K562 (cell line): ENCODE results near the gene RRAS. TPM values are rescaled to one million over a fixed set of nuclear protein-coding genes. Genes with fewer than 3 reads are reported as not detected.

ENCODE experiments used
- CBX5 ChIP-seq: IDR thresholded peaks from 2 replicates; pipeline ENCODE4 v1.6.1; 2014; ENCODE audit warnings: low read depth, borderline replicate concordance
- GABPA ChIP-seq: fragments of 200-800 bp; sonication (Bioruptor generic); conservative IDR thresholded peaks from 2 replicates; pipeline ENCODE4 v1.6.1; 2016; ENCODE audit warnings: low read depth, missing genetic modification characterization, missing compliant biosample characterization
- GTF2E2 ChIP-seq: fragments of 200-800 bp; sonication (Bioruptor generic); IDR thresholded peaks from 2 replicates; pipeline ENCODE4 v1.6.1; 2016; ENCODE audit warnings: missing genetic modification characterization, missing compliant biosample characterization
- HDAC1 ChIP-seq, 2 experiments: fragments of 450-650 bp; IDR thresholded peaks; 2 replicates each; pipeline ENCODE4 v1.6.1; 2016 to 2017; ENCODE audit warnings: inconsistent platforms in 1 of 2, mild to moderate bottlenecking in 1 of 2, moderate library complexity in 1 of 2
- KDM4B ChIP-seq, 2 experiments: fragments of 450-650 bp in 1 of 2; sonication (generic) in 1 of 2; IDR thresholded peaks; 2 replicates each; pipeline ENCODE4 v1.6.1; 2016 to 2017; ENCODE audit warnings: borderline replicate concordance in 2 of 2, antibody characterized with exemption in 1 of 2, low read depth in 1 of 2, mild to moderate bottlenecking in 1 of 2
- PHF8 ChIP-seq: fragments of 200-600 bp; sonication (generic); IDR thresholded peaks from 2 replicates; pipeline ENCODE4 v1.6.1; 2012; ENCODE audit warnings: mixed run types, mild to moderate bottlenecking, inconsistent platforms, low read length, moderate library complexity, borderline replicate concordance
- POLR2AphosphoS5 ChIP-seq: IDR thresholded peaks from 2 replicates; pipeline ENCODE4 v1.6.1; 2011; ENCODE audit warnings: mild to moderate bottlenecking, low read depth, low read length, moderate library complexity; ENCODE audit not compliant: control insufficient read depth, insufficient read depth
- POLR2G ChIP-seq: fragments of 200-400 bp; formaldehyde crosslinking; IDR thresholded peaks from 2 replicates; pipeline ENCODE4 v1.6.1; 2017; ENCODE audit warnings: low read depth, mild to moderate bottlenecking, antibody characterized with exemption, low read length, moderate library complexity
- SIN3A ChIP-seq, 2 experiments: fragments of 150-350 bp in 1 of 2; IDR thresholded peaks; 2 replicates each; pipeline ENCODE4 v1.6.1; 2011 to 2016; ENCODE audit warnings: borderline replicate concordance in 2 of 2, low read depth in 2 of 2, low read length in 2 of 2, mild to moderate bottlenecking in 2 of 2, moderate library complexity in 2 of 2; ENCODE audit not compliant: control insufficient read depth in 1 of 2
- STAT5B ChIP-seq: fragments of 250-450 bp; sonication (Bioruptor Pico); IDR thresholded peaks from 2 replicates; pipeline ENCODE4 v1.8.0; 2021; ENCODE audit warnings: mild to moderate bottlenecking, inconsistent platforms
- TAF7 ChIP-seq: fragments of 450-650 bp; IDR thresholded peaks from 2 replicates; pipeline ENCODE4 v1.6.1; 2016; ENCODE audit warnings: missing genetic modification characterization, missing compliant biosample characterization
- ZBTB7A ChIP-seq: IDR thresholded peaks from 2 replicates; pipeline ENCODE4 v1.6.1; 2011; ENCODE audit warnings: low read depth, mild to moderate bottlenecking, low read length, moderate library complexity, borderline replicate concordance; ENCODE audit not compliant: control insufficient read depth
- ZNF589 ChIP-seq: fragments of 200-800 bp; sonication (Bioruptor generic); IDR thresholded peaks from 2 replicates; pipeline ENCODE4 v1.6.1; 2016; ENCODE audit warnings: low read depth, missing genetic modification characterization, missing compliant biosample characterization
- polyA plus RNA-seq, 8 experiments: library from polyadenylated mRNA; depleted of rRNA in 4 of 8; stranded (reverse) in 5 of 8; unstranded in 3 of 8; fragments of >200 nt; fragmentation: Nextera tagmentation in 2 of 8; fragmentation: Illumina TruSeq in 1 of 8; extraction: Ambion mirVana in 2 of 8; extraction: Trizol in 1 of 8; gene quantifications; 2 replicates each; pipeline versions ENCODE4 v1.2.1 to v1.2.3, GENCODE V29; 2011 to 2014; ENCODE audit warnings: inconsistent platforms in 1 of 8, missing spikeins in 1 of 8
- total RNA-seq, 7 experiments: library from RNA; depleted of rRNA in 6 of 7; stranded (reverse); fragments of >200 nt in 6 of 7; fragmentation: Illumina TruSeq in 2 of 7; extraction: Trizol in 2 of 7; gene quantifications; 2 replicates each; pipeline versions ENCODE4 v1.2.1 to v1.2.3, GENCODE V29; 2011 to 2021; ENCODE audit warnings: low replicate concordance in 1 of 7
- TF ChIP-seq, protein P1 (sequence below): fragments of 450-650 bp; formaldehyde crosslinking; IDR thresholded peaks from 2 replicates; pipeline ENCODE4 v1.4.0; 2020; ENCODE audit warnings: mild to moderate bottlenecking, mixed read lengths
- TF ChIP-seq, protein P2 (sequence below): fragments of 450-650 bp; IDR thresholded peaks from 2 replicates; pipeline ENCODE4 v1.6.1; 2018; ENCODE audit not compliant: partially characterized antibody

Gene RRAS
- total and polyA plus RNA-seq, 9 of the 15 experiments (the other 6 are each of a cell fraction or from before 2014, with no cell fraction given) = 0.70 to 17.3 (median 8.2) TPM

DNA sequence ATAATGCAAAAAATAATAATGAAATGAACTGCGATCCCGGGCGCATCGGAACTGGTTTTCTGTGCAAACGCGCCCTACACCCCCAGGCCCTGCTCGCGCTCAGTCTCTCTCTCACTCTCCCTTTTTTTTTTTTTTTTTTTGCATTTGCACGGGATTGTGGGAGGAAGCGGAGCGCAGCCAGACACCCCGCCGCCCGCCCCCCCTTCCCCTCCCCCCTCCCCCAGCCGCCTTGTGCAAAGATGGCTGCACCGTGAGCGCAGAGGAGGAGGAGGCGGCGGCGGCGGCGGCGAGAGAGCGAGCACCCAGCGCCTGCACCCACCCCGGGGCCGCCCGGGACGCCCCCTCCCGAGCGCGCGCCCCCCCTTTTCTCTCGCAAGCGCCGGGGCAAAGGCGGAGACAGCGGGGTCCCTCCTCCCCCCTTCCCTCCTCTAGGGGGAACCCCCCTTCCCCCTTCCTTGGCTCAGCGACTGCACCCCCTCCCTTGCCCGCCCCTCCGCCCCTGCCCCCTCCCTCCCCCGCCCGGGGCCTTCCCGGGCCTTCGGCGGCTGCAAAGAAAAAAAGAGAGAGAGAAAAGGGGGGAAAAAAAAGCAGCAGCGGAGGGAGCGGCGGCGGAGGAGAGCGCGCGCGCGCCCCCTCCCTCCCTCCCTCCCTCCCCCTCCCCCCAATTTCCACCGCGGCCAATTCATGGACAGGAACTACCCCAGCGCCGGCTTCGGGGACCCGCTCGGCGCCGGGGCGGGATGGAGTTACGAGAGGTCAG, 48.8 kb downstream of the RRAS start, which contains the start of gene PRR12 (continued):
- TF ChIP-seq ZBTB7A (peak; percentile 75), GTF2E2 (peak; percentile 79; the same call in 1 of the 2 replicates), HDAC1 (IDR thresholded peaks at IDR 0.05) (no peak), GABPA (tag) (peak; percentile 47; the same call in 1 of the 2 replicates), SIN3A (IDR thresholded peaks at IDR 0.05; ENCODE audit: borderline replicate concordance in 2 of 2, control insufficient read depth in 1 of 2, low read depth in 2 of 2, low read length in 2 of 2) (peak; percentile 35 to 62; a peak in 1 of 4 replicates), STAT5B (no peak), PHF8 (peak; percentile 21; the same call in 1 of the 2 replicates), CBX5 (no peak), ZNF589 (0 out of 2 replicates have a peak, but pooled peaks have one; percentile 28), TAF7 (tag) (no peak), POLR2G (peak; percentile 55; the same call in 1 of the 2 replicates), KDM4B (IDR thresholded peaks at IDR 0.05; ENCODE audit: borderline replicate concordance in 2 of 2, low read depth in 1 of 2) (peak in 1 of 2 experiments; percentile 42; a peak in 1 of 4 replicates), POLR2AphosphoS5 (0 out of 2 replicates have a peak, but pooled peaks have one; percentile 32)
- TF ChIP-seq, protein P1, sequence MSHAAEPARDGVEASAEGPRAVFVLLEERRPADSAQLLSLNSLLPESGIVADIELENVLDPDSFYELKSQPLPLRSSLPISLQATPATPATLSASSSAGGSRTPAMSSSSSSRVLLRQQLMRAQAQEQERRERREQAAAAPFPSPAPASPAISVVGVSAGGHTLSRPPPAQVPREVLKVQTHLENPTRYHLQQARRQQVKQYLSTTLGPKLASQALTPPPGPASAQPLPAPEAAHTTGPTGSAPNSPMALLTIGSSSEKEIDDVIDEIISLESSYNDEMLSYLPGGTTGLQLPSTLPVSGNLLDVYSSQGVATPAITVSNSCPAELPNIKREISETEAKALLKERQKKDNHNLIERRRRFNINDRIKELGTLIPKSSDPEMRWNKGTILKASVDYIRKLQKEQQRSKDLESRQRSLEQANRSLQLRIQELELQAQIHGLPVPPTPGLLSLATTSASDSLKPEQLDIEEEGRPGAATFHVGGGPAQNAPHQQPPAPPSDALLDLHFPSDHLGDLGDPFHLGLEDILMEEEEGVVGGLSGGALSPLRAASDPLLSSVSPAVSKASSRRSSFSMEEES = no peak
- TF ChIP-seq, protein P2, sequence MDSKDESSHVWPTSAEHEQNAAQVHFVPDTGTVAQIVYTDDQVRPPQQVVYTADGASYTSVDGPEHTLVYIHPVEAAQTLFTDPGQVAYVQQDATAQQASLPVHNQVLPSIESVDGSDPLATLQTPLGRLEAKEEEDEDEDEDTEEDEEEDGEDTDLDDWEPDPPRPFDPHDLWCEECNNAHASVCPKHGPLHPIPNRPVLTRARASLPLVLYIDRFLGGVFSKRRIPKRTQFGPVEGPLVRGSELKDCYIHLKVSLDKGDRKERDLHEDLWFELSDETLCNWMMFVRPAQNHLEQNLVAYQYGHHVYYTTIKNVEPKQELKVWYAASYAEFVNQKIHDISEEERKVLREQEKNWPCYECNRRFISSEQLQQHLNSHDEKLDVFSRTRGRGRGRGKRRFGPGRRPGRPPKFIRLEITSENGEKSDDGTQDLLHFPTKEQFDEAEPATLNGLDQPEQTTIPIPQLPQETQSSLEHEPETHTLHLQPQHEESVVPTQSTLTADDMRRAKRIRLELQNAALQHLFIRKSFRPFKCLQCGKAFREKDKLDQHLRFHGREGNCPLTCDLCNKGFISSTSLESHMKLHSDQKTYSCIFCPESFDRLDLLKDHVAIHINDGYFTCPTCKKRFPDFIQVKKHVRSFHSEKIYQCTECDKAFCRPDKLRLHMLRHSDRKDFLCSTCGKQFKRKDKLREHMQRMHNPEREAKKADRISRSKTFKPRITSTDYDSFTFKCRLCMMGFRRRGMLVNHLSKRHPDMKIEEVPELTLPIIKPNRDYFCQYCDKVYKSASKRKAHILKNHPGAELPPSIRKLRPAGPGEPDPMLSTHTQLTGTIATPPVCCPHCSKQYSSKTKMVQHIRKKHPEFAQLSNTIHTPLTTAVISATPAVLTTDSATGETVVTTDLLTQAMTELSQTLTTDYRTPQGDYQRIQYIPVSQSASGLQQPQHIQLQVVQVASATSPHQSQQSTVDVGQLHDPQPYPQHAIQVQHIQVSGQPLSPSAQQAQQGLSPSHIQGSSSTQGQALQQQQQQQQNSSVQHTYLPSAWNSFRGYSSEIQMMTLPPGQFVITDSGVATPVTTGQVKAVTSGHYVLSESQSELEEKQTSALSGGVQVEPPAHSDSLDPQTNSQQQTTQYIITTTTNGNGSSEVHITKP = peak; percentile 63
